ENCODE measurements around the gene DHRS7B.
A peak's percentile ranks its signal among the peaks of the same experiment; 100 is the strongest.

- TF ChIP-seq CTCF (IDR thresholded peaks at IDR 0.05; ENCODE audit: low read depth, low read length) (no peak), POLR2A (IDR thresholded peaks at IDR 0.05; ENCODE audit: extremely low read depth, insufficient read length) (peak; percentile 80)
- TF ChIP-seq, protein P1, sequence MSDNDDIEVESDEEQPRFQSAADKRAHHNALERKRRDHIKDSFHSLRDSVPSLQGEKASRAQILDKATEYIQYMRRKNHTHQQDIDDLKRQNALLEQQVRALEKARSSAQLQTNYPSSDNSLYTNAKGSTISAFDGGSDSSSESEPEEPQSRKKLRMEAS (IDR thresholded peaks at IDR 0.05; ENCODE audit: low read depth, low read length): peak; percentile 50; the same call in 1 of the 2 replicates
Observed at GRCh38 chr17:21214015-21214776, 87.4 kb downstream of the DHRS7B start, which contains the start of gene TMEM11.
